Left ventricle myocardium superior (tissue), 1 donor: ENCODE data around the gene PLXNB2. TPM values are rescaled to one million over a fixed set of nuclear protein-coding genes. Genes with fewer than 3 reads are reported as not detected.

Source experiments
- ATAC-seq: fragments of 200-7000 bp; cut with Tn5 transposase; one replicate; pipeline ENCODE4 v1.9.1; 2020; ENCODE audit warnings: mild to moderate bottlenecking, moderate library complexity
- DNase-seq: peaks from one replicate; pipeline ENCODE4 v3.0.0-alpha.2; 2020
- intact Hi-C: fragments of 100-400 bp; cut with micrococcal nuclease; formaldehyde crosslinking; loops from one replicate; pipeline ENCODE4 v1.11.0; 2022
- total RNA-seq: library from RNA; stranded (reverse); fragmentation: NEBNext Ultra II Directional; extraction: Animal tissue kit (Norgen Biotek cat#: 25700); gene quantifications from one replicate; pipeline ENCODE4 v1.2.1, GENCODE V29; 2021
- donor health status: DM: no; HTN: yes; CAD: no; lungs with severe emphysema.

Gene PLXNB2
- total RNA-seq, 1 donor from 2014 or later = 81.7 TPM

DNA sequence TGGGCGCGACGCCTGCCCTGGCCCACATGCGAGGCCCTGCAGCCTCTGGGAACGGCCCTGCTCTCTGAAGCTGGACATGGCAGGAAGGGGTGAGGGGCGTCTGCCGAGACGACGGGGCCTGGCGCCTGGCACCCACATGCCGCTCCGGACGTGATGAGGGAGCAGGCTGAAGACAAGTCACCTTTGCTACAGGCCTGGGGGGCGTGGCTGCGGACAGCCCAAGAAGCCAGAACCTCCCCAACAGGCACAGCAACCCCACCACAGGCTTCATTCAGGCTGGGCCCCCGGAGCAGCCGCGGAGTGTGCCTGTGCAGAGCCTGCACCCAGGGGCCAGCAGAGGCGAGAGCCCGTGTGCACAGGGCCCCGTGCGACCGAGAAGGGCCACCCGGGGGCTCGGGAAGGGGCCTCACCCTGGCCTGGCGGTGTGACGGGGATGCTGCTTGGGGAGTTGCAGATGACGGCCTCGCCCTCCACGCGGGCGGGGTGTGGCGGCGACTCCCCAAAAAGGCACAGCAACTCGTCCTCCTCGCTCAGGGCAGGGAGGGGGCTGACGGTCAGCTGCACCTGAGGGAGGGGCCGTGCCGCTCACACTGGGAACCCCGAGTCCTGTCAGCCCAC is 20.6 kb downstream of the PLXNB2 start:
- intact Hi-C loops = no loop called here
- no peak for ATAC-seq

DNA sequence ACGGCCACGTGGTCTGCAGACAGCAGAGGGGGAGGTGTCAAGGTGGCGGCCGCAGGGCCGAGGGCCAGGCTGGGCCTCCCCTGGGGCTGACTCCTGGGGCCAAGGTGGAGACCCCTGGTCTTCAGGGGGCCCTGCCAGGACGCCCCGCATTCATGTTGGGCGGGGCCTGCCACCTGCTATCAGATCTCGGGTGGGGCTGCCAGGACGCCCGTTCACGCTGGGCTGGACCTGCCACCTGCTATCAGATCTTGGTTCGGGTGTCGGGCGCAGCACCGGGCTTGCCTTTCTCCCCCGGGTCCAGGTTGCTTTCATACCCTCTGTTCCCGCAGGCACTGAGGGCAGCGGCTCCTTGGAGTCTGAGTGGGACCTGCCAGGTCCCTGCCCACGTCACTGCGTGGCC is 21.2 kb downstream of the PLXNB2 start:
- intact Hi-C loops = no loop called here
- ATAC-seq = no peak
- DNase-seq = no peak

More for the DNA sequence above, 20.6 kb downstream of the PLXNB2 start:
- DNase-seq = no peak

DNA sequence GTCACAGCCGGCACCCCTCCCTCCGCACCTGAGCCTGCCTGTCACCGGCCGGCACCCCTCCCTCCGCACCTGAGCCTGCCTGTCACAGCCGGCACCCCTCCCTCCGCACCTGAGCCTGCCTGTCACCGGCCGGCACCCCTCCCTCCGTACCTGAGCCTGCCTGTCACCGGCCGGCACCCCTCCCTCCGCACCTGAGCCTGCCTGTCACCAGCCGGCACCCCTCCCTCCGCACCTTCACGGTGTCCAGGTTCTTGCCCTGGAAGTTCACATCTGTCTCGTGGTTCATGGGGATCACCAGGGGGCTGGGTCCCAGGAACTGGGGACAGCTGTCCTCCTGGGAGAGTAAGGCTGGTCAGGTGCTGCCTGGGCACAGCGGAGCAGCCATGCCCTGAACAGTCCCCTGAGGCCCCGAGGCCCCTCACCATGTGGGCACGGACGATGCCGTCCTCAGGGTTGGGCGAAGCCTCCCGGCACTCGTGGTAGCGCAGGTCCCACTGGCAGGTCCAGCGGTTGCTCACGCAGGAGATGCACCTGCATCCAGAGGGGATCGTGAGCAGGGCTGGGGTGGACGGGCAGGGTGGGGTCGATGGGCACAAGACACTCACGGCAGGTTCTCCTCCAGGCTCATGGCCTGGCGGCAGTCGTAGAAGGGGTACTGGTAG is 21.7 kb downstream of the PLXNB2 start:
- intact Hi-C loops = no loop called here
- no peak for ATAC-seq
- DNase-seq = no peak

DNA sequence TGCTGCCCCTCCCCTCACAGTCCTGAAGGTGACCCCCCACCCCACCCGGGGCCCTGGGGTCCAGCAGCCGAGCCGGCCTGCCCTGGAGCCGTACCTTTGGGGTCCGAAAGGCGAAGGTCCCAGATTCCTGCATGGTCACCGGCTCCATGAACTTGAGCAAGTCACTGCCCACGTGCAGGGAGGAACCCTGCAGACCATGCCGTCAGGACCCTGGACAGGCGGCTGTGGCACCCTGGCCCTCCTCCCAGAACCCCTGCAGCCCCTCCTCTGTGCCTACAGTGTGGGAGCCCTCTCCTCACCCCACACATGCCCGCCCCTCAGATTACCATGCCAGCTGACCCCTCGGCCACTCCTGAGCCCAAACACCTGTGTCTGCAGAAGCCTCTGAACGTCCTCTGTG is 23.0 kb downstream of the PLXNB2 start:
- intact Hi-C loops = no loop called here
- DNase-seq (no peak), ATAC-seq (no peak)

DNA sequence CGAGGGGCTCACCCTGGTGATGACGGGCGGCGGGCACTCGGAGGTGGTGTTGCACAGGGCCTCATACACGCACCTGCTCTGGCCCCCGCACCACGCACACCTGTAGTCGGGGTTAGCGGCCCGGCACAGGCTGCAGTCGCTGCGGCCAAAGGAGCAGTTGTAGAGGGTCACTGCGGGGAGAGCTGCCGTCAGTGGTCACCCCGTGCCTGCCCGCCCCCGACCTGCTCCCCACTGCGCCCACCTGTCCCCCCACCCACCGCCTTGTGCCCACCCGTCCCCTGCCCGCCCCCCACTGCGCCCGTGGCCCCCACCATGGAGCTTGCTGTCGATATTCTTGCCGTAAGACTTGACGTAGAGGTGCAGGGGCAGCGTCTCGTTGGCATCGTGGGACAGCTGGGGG is 23.6 kb downstream of the PLXNB2 start:
- intact Hi-C loops = no loop called here
- no peak for ATAC-seq
- DNase-seq = no peak

DNA sequence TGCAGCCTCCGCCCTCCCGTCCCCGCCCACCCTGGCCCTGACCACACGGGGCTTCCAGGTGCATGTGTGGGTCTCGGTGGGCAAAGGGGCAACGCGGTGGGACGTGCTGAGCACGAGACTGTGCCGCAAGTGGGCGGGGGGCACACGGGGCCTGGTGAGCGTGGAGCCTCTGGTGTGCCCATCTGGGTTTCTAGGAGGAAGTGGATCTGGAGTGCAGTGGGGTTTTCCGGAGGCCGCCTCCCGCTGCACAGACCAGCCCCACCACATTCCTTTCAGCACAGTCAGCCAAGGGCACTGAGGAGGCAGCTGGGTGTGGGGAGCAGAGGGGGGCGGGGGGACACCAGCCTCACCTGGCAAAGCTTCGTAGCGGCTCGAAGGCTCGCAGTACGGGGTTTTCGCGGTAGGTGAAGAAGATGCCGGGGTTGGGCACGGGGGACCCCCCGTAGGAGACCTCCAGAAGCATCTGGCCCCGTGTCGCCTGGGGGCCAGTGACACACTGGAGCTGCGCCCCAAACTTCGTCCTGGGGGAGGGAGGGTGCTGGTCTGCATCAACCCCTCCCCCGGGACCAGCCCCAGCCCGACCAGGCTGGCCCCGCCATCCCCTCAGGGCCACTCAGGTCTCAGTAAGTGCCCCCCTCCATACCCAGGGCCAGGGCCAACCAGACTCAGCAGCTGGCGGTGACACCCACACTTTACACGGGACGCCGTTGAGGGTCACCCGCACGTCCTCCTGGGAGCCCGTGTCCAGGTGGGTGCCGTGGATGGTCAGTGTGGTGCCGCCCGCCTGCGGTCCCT is 24.9 kb downstream of the PLXNB2 start:
- intact Hi-C loops = no loop called here
- ATAC-seq (peak; percentile 37), DNase-seq (no peak)

DNA sequence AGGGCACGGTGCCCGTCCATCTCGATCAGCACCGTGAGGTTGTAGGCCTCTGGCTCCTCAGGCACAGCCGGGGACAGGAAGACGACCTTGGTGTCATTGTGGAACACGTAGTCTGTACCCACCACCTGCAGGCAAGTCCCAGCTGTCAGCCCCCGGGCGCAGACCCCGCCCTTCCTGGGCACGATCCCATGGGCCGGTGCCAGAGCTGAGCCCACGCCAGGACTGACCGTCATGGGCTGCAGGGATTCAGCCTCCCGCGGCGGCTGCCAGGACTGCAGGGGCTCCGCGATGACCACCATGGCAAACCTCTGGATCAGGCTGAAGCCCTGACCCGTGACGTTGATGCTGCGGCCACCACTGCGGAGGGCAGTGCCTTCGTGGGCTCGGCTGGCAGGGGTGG is 25.5 kb downstream of the PLXNB2 start:
- ATAC-seq = peak; percentile 74
- intact Hi-C loops = no loop called here
- DNase-seq = peak; percentile 78

DNA sequence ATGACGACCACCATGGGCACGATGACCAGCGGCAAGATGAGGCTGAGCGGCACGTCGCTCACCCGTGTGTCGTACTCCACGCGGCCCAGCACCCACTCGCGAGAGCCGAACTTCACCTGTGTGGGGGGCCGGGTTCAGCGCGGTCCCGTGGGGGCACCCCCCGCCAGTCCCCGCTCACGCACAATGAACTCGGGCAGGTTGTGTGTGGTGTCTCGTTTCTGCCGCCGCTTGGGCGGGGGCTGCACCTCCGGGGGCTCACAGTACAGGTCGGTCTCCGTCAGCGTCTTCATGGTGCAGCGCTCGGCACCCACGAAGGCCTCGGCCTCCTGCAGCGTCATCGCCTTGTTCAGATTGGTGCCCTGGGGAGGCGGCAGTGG is 26.1 kb downstream of the PLXNB2 start:
- ATAC-seq (no peak), DNase-seq (no peak)
- intact Hi-C loops = no loop called here

DNA sequence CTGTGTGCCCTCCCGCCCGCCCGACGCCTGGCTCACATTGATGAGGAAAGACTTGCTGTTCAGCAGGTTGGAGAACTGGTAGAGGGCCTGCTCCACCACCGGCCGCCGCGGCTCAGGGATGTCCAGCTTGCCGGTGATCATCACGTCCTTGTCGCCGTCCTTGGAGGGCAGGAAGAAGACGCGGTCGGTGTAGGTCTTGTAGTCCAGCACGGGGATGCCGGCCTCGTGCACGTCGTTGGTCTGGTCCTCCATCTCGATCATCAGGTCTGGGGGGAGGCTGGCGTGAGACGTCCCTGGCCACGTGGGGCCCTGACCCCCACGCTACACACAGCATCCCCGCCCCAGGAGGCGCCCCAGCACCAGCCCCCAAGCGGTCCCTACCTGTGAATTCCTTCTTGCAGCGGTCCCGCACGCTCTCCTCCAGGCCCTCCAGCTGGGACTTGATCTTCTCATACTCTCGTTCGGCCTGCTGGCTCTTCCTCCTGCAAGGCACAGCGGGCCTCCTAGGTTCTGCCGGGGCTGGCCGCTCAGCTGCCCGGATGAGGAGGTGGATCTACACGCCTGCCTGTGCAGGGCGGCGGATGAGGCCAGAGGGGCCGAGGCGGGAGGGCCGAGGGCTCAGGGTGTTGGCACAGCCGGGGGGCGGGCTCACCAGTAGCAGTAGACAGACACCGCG is 26.6 kb downstream of the PLXNB2 start:
- no peak for DNase-seq
- no peak for ATAC-seq
- intact Hi-C loops = no loop called here

DNA sequence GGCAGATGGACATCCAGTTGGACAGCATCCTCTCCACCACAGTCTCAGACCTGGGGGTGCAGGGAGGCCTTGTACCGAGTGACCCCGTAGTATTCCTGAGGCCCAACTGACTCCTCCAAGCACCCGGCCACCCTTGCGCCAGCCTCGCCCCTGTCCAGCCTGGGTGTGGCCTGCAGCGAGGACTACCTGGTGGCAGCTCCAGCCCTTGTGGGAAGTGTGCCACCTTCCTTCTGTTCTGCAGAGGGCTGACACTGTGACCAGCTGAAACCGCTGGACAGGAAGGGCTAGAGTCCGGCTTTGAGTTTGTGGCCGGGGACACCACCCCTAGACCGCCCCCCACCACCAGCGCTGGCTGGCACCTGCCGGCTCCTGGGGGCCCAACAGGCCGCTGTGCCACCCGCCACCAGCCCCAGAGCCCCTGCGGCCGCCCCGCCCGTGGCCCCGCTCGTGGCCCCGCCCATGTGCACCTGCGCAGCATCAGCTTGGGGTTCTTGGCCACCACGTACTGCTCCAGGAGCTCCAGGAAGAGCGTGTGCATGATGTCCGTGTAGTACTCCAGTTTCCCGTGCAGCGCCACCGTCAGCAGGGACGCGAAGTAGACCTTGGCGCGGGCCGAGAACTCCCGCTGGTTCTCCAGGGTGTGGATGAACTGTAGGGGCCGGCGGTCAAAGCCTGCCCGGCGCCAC is 27.3 kb downstream of the PLXNB2 start:
- DNase-seq (no peak), ATAC-seq (no peak)
- intact Hi-C loops = no loop called here

DNA sequence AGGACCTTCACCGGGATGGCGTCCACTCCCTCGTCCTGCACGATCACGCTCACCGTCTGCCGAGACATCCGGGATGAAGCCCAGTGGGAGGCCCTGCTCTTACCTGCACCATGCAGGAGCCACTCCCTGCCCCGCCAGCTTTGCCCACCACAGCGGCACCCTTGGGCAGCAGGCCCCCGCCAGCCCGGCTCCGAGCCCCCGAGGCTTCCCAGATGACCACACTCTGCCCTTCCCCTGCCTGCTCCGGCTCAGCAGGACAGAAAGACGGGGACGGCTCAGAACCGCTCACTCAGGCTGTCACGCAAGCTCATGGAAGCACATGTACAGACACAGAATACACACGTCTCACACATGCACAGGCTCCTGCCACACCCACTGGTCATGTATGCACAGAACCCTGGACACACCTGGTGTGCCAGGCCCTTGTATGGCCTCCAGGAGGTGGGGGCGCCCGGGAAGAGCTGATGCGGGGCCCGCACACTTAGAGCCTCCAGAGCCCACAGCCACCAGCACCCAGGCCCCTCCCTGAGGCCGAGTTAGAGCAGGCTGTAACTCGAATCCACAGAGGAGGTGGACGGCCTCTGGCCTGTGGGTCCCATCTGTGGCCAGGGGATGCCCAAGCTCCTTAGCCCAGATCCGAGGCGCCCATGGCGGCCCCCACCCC is 28.4 kb downstream of the PLXNB2 start:
- intact Hi-C loops = loop anchor here (10.0 kb wide), 1 partner anchor 46 kb away; the partner anchor contains the start of gene DENND6B
- ATAC-seq = no peak
- DNase-seq = no peak

DNA sequence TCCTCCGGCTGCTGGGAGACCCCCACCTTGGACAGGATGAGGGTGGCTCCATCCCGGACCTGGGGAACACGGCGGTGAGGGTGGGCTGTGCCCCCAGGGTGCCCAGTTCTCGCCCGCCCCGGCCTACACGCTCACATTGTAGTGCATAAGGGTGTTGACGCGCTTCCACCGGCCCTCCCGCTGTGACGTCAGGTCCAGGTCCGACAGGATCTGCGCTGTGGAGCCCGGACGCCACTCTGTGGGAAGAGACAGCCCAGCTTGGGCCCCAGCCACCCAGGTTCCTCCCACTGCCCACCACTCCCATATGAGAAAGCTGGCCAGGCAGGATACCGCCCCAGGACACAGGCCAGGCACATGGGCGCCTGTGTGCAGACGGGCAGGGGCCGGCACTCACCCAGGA is 29.0 kb downstream of the PLXNB2 start:
- DNase-seq = no peak
- intact Hi-C loops = loop anchor here (10.0 kb wide), 1 partner anchor 46 kb away; the partner anchor contains the start of gene DENND6B
- ATAC-seq = no peak

DNA sequence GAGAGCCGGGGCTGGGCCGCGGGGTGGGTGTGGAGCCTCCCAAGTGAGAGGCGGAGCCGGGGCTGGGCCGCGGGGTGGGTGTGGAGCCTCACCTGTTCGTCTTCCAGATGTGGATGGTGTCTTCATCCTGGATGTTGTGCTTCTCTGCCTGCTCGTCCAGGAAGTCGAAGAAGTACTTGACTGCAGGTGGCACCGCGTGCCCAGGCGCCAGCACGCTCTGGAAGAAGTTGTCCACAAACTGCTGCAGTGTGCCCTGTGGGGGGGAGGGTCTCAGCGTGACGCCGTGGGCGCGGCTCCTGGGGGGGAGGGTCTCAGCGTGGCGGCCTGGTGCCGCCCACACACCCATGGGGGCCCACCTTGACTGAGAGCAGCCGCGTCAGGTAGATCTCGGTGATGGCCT is 29.7 kb downstream of the PLXNB2 start:
- intact Hi-C loops = loop anchor here (10.0 kb wide), 1 partner anchor 47 kb away; the partner anchor contains the start of gene DENND6B
- ATAC-seq (no peak), DNase-seq (no peak)

DNA sequence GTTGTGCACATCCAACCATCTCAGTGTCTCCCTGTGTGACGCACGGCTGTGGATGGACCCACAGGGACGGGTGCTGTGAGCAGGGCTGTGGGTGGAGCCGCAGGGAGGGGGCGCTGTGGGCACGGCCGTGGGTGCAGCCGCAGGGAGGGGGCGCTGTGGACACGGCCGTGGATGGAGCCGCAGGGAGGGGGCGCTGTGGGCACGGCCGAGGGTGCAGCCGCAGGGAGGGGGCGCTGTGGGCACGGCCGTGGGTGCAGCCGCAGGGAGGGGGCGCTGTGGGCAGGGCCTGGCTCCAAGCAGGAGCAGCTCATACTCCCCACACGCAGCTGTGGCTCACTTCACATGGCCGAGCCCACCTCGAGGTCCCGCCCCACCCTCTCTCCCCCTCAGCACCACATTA is 31.3 kb downstream of the PLXNB2 start:
- DNase-seq = peak; percentile 82
- intact Hi-C loops = loop anchor here (10.0 kb wide), 1 partner anchor 49 kb away; the partner anchor contains the start of gene DENND6B
- peak; percentile 87 for ATAC-seq

DNA sequence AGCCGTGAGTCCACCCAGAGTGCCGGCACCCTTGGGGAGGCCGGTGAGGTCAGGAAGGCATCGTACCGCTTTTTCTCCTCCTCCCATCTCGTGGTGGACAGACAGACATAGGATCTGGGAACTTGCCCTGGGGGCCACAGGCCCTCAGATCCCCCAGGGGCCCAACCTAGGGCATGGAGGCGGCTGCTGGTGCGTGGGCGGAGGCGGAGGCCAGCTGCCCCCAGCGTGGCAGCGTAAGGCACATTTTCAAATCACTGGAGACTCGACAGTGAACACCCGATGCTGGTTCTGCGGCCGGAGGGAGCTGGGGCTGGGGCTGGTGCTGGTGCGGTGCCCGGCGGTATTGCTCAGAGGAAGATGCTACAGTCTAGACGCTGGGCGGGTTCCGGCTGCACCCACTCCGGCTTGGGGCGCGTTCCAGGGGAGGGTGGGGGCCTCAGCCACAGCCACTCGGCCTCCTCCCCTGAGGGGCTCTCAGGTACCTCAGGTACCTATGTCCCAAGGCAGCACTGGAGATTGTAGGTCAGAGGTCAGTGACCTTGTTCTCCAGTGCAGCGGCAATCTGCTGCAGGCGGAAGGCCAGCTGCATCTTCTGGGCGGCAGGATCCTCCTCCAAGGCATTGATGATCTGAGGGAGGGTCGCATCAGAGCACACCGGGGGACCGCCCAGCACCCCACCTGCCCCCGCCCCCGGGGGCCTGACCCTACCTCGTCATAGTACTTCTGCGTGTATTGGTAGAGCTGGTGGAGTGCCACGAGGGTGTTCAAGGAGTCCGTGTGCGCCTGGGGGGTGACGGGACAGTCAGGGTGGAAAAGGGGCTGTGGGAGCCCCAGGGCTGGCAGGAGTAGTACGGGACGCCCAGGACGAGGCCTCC is 32.0 kb downstream of the PLXNB2 start:
- intact Hi-C loops = loop anchor here (10.0 kb wide), 1 partner anchor 49 kb away; the partner anchor contains the start of gene DENND6B
- DNase-seq (no peak), ATAC-seq (no peak)

DNA sequence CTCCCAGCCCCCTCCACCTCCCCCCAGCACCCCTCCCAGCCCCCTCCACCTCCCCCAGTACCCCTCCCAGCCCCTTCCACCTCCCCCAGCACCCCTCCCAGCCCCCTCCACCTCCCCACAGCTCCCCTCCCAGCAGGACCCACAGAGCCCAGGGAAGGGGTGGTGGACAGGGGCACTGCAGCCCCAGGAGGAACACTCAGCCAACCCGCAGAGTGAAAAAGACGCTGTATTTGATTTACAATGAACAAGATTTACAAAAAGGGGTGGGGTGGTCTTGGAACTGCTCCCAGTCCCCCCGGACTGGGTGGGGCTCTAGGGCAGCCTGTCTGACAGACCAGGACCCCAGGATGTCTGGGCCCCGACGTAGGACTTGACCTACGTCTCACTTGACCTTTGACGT is 32.7 kb downstream of the PLXNB2 start:
- ATAC-seq = no peak
- intact Hi-C loops = loop anchor here (10.0 kb wide), 1 partner anchor 50 kb away; the partner anchor contains the start of gene DENND6B
- no peak for DNase-seq

DNA sequence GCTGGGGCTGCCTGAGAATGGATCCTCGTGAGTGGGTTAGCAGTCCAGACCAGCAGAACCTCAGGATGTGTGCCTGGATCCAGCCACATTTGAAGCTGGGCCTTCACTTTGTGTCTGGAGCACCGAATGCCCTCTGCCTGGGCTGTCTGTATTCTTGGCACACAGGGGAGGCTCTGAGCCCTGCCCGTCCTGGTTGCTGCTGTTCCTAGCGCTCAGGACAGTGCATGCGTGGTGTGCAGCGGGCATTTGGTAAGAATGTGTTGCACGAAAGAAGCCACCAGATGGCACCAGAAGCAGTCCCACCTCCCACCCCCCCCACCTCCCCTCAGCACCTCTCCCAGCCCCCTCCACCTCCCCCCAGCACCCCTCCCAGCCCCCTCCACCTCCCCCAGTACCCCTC is 33.1 kb downstream of the PLXNB2 start:
- intact Hi-C loops = loop anchor here (10.0 kb wide), 1 partner anchor 50 kb away; the partner anchor contains the start of gene DENND6B
- DNase-seq = peak; percentile 74
- peak; percentile 36 for ATAC-seq
